PC-9 (cell line): ENCODE measurements around the gene EPB41L2. TPM values are rescaled to one million over a fixed set of nuclear protein-coding genes. Genes with fewer than 3 reads are reported as not detected.

Source experiments
- BruUV-seq: library from RNA; stranded (reverse); fragments of 400-500 nt; replicated peaks from 2 replicates; lab custom pipeline; 2021; lab: Mats Ljungman, UMichigan
- CTCF ChIA-PET: fragments of 300-600 bp; sonication (Branson Sonifier 250); formaldehyde crosslinking; loops from one replicate; lab custom pipeline; 2022; ENCODE audit warnings: antibody characterized with exemption; lab: Charles Lee
- POLR2A ChIA-PET: fragments of 300-600 bp; sonication (Branson Sonifier 250); formaldehyde crosslinking; loops from one replicate; lab custom pipeline; 2022; ENCODE audit warnings: antibody characterized with exemption; ENCODE audit not compliant: unreplicated experiment; lab: Charles Lee
- DNase-seq, 2 experiments: peaks; one replicate each; pipeline versions ENCODE4 v3.0.0 to v3.0.0-alpha.2; 2015 to 2022; ENCODE audit warnings: mixed read lengths in 1 of 2
- H2AFZ ChIP-seq: fragments of 200-600 bp; sonication (generic); 2 replicates; pipeline ENCODE4 v1.8.1; 2017; ENCODE audit warnings: antibody characterized with exemption
- H3F3A ChIP-seq: fragments of 200-600 bp; sonication (generic); 2 replicates; pipeline ENCODE4 v1.8.1; 2017; ENCODE audit warnings: antibody characterized with exemption, mild to moderate bottlenecking, low read depth; ENCODE audit not compliant: insufficient read depth
- H3K27ac ChIP-seq: fragments of 200-600 bp; sonication (generic); 2 replicates; pipeline ENCODE4 v1.6.1; 2016; ENCODE audit warnings: mixed run types
- H3K27me3 ChIP-seq: fragments of 200-600 bp; sonication (generic); 2 replicates; pipeline ENCODE4 v1.6.1; 2016; ENCODE audit warnings: low read depth, mixed run types; ENCODE audit not compliant: insufficient read depth
- H3K36me3 ChIP-seq: fragments of 200-600 bp; sonication (generic); 2 replicates; pipeline ENCODE4 v1.6.1; 2016; ENCODE audit warnings: low read depth, mixed run types
- H3K4me1 ChIP-seq: fragments of 200-600 bp; sonication (generic); replicated peaks from 2 replicates; pipeline ENCODE4 v1.6.1; 2016; ENCODE audit warnings: mixed run types; ENCODE audit not compliant: insufficient read depth
- H3K4me2 ChIP-seq: fragments of 200-600 bp; sonication (generic); 2 replicates; pipeline ENCODE4 v1.6.1; 2017; ENCODE audit warnings: mixed run types
- H3K4me3 ChIP-seq: fragments of 200-600 bp; sonication (generic); 2 replicates; pipeline ENCODE4 v1.6.1; 2016; ENCODE audit warnings: mixed run types
- H3K79me2 ChIP-seq: fragments of 200-600 bp; sonication (generic); 2 replicates; pipeline ENCODE4 v1.6.1; 2017; ENCODE audit warnings: low read depth, mixed run types
- H3K9me2 ChIP-seq: fragments of 200-600 bp; sonication (generic); 2 replicates; pipeline ENCODE4 v1.8.1; 2017; ENCODE audit warnings: mild to moderate bottlenecking; ENCODE audit not compliant: insufficient read depth
- H3K9me3 ChIP-seq: fragments of 200-600 bp; sonication (generic); 2 replicates; pipeline ENCODE4 v1.8.1; 2016; ENCODE audit warnings: low read depth; ENCODE audit not compliant: insufficient read depth
- H4K20me1 ChIP-seq: fragments of 200-600 bp; sonication (generic); 2 replicates; pipeline ENCODE4 v1.8.1; 2017; ENCODE audit not compliant: insufficient read depth
- CTCF ChIP-seq: fragments of 200-600 bp; sonication (generic); conservative IDR thresholded peaks from 2 replicates; pipeline ENCODE4 v1.6.1; 2017; ENCODE audit warnings: mixed run types, antibody characterized with exemption, mild to moderate bottlenecking, moderate library complexity
- EZH2 ChIP-seq: fragments of 200-600 bp; sonication (generic); IDR thresholded peaks from 2 replicates; pipeline ENCODE4 v1.8.0; 2017; ENCODE audit warnings: antibody characterized with exemption, low read depth
- intact Hi-C: fragments of 100-400 bp; cut with micrococcal nuclease; formaldehyde crosslinking; loops from one replicate; pipeline ENCODE4 v1.10.0; 2022; ENCODE audit not compliant: unreplicated experiment
- total RNA-seq: library from RNA; stranded (reverse); gene quantifications from 2 replicates; pipeline ENCODE4 v1.2.3, GENCODE V29; 2021

Gene EPB41L2
- total RNA-seq, 1 experiment from 2014 or later = 67.4 TPM

GRCh38 chr6:130966344-130966980, 96.6 kb downstream of the EPB41L2 start:
- Histone ChIP-seq H3K27ac (no peak overlapping the region), H4K20me1 (no peaks in the 10 kb centered on the region), H3K4me1 (no peaks in the 10 kb centered on the region), H3K27me3 (no peaks in the 10 kb centered on the region), H3F3A (no peaks in the 10 kb centered on the region), H3K9me2 (peaks cover 5% of the 10 kb centered on the region; the same call in 1 of the 2 replicates), H3K79me2 (no peaks in the 10 kb centered on the region), H3K4me2 (no peak overlapping the region), H3K36me3 (no peaks in the 10 kb centered on the region), H2AFZ (no peak overlapping the region), H3K4me3 (no peak overlapping the region), H3K9me3 (no peaks in the 10 kb centered on the region)
- ChIA-PET CTCF (no interaction called here), POLR2A (no interaction called here)
- TF ChIP-seq CTCF (no peak), EZH2 (no peak)
- no TSS peak for BruUV-seq
- intact Hi-C loops = no loop called here
- no peak for DNase-seq

DNA sequence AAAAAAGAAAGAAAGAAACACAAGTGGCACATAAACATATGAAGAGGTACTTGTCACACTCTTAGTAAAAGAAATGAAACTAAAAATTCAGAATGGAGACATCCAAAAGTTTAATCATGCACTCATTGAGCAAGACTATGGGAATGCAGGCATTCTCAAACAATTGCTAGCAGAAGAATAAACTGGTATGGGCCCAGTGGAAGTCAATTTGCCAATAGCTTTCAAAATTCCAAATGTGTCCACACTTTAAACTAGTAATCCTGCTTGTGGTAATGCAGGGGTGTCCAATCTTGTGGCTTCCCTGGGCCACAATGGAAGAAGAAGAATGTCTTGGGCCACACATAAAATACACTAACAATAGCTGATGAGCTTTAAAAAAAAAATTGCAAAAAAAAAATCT, 97.4 kb downstream of the EPB41L2 start:
- H3K4me3 ChIP-seq = no peak overlapping the region
- no TSS peak for BruUV-seq
- no peak overlapping the region for H3K4me2 ChIP-seq
- intact Hi-C loops = no loop called here
- H3K36me3 ChIP-seq = no peaks in the 10 kb centered on the region
- H3F3A ChIP-seq = no peaks in the 10 kb centered on the region
- POLR2A ChIA-PET = no interaction called here
- DNase-seq = no peak
- no peaks in the 10 kb centered on the region for H3K79me2 ChIP-seq
- no peaks in the 10 kb centered on the region for H3K9me3 ChIP-seq
- no peak overlapping the region for H2AFZ ChIP-seq
- no peaks in the 10 kb centered on the region for H3K27me3 ChIP-seq
- no peaks in the 10 kb centered on the region for H4K20me1 ChIP-seq
- H3K9me2 ChIP-seq = peaks cover 5% of the 10 kb centered on the region; the same call in 1 of the 2 replicates
- H3K4me1 ChIP-seq = no peaks in the 10 kb centered on the region
- H3K27ac ChIP-seq = no peak overlapping the region
- CTCF ChIA-PET = no interaction called here
- TF ChIP-seq CTCF = no peak
- no peak for TF ChIP-seq EZH2

DNA sequence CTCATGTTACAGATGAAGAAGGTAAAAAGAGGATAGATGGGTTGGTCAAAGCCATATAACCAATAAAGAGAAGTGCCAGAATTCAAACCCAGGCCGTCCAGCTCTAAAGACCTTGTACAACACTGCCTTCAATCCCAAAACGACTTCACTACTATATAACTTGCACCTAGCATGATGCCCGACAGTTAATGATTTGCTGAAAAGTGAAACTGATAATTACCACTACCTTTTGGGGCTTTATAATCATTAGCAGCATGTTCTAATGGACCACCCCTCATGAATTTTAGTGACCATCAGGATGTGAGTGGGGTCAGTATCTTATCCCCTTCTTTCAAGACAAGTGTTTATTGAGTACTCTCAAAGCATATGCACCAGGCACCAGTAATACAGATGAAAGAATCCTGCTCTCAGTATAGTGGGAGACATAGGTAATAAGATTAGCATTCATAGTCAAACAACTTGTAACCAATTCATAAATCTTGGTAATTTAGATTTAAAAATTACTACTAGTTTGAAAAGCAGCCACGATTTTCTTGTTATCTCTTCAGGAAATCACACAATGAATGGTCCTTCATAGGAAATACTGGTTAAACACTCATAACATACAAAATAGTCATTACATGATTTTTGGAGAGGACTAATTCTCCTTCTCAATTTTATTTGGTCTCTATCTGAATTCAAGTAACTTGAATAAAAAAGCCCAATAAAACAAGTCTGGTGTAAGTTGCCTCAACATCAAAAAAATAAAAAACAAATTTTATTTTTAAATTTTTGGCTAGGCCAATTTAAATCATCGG, 98.0 kb downstream of the EPB41L2 start:
- H3K79me2 ChIP-seq = no peaks in the 10 kb centered on the region
- TF ChIP-seq CTCF (no peak), EZH2 (no peak)
- H4K20me1 ChIP-seq = no peaks in the 10 kb centered on the region
- H3K27ac ChIP-seq = no peak overlapping the region
- ChIA-PET POLR2A (no interaction called here), CTCF (no interaction called here)
- H3K36me3 ChIP-seq = no peaks in the 10 kb centered on the region
- no peak overlapping the region for H3K4me3 ChIP-seq
- no TSS peak for BruUV-seq
- no peaks in the 10 kb centered on the region for H3K27me3 ChIP-seq
- intact Hi-C loops = no loop called here
- no peak overlapping the region for H2AFZ ChIP-seq
- no peaks in the 10 kb centered on the region for H3F3A ChIP-seq
- no peaks in the 10 kb centered on the region for H3K9me3 ChIP-seq
- peaks cover 5% of the 10 kb centered on the region; the same call in 1 of the 2 replicates for H3K9me2 ChIP-seq
- no peaks in the 10 kb centered on the region for H3K4me1 ChIP-seq
- DNase-seq = peak in 1 of 2 experiments; percentile 11
- no peak overlapping the region for H3K4me2 ChIP-seq
